GM12891 (cell line): ENCODE results near the gene SLC15A5.

Source experiments
- DNase-seq: peaks from one replicate; pipeline ENCODE4 v3.0.0; 2011; ENCODE audit warnings: low spot score; ENCODE audit not compliant: insufficient read length
- FAIRE-seq: peaks from 2 replicates; lab custom pipeline; 2011; peaks lifted over from hg19 to GRCh38; lab: Jason Lieb, UNC
- PAX5 ChIP-seq: IDR thresholded peaks from 2 replicates; pipeline ENCODE4 v1.6.1; 2011; ENCODE audit warnings: low read length, moderate library complexity, mild to moderate bottlenecking; ENCODE audit not compliant: insufficient read depth, severe bottlenecking
- POLR2A ChIP-seq: IDR thresholded peaks from 2 replicates; pipeline ENCODE4 v1.6.1; 2011; ENCODE audit warnings: low read depth, low read length, control low read depth
- POLR2AphosphoS5 ChIP-seq: IDR thresholded peaks from 2 replicates; pipeline ENCODE4 v1.6.1; 2011; ENCODE audit warnings: low read depth, low read length, control low read depth
- POU2F2 ChIP-seq: IDR thresholded peaks from 2 replicates; pipeline ENCODE4 v1.6.1; 2011; ENCODE audit warnings: low read depth, mild to moderate bottlenecking, control low read depth, low read length, moderate library complexity
- SPI1 ChIP-seq: IDR thresholded peaks from 2 replicates; pipeline ENCODE4 v1.6.1; 2011; ENCODE audit warnings: low read depth, low read length, control low read depth
- TAF1 ChIP-seq: IDR thresholded peaks from 2 replicates; pipeline ENCODE4 v1.6.1; 2011; ENCODE audit warnings: low read depth, low read length, control low read depth

The SLC15A5 gene

GRCh38 chr12:16228067-16228466, 49.4 kb downstream of the SLC15A5 start:
- TF ChIP-seq TAF1 (no peak), POLR2AphosphoS5 (no peak), POU2F2 (no peak), PAX5 (no peak), SPI1 (no peak), POLR2A (no peak)
- DNase-seq = no peak
- no peak for FAIRE-seq

DNA sequence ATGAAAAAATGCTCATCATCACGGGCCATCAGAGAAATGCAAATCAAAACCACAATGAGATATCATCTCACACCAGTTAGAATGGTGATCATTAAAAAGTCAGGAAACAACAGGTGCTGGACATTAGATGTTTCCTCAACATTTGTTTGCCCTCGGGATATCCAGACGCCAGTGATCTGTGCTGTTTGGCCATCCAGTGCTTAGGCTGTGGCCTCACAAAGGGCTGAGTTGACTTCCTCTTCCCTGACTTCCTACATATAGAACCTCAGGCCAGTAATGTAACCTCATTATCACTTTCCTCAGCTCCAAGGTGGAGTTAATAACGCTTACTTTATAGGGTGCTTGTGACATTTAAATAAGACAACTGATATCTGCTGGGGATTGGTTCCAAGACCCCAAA, 51.8 kb downstream of the SLC15A5 start:
- TF ChIP-seq SPI1 = no peak
- TF ChIP-seq TAF1 = no peak
- TF ChIP-seq POU2F2 = no peak
- no peak for TF ChIP-seq PAX5
- no peak for TF ChIP-seq POLR2A
- TF ChIP-seq POLR2AphosphoS5 = no peak
- FAIRE-seq = no peak
- no peak for DNase-seq

DNA sequence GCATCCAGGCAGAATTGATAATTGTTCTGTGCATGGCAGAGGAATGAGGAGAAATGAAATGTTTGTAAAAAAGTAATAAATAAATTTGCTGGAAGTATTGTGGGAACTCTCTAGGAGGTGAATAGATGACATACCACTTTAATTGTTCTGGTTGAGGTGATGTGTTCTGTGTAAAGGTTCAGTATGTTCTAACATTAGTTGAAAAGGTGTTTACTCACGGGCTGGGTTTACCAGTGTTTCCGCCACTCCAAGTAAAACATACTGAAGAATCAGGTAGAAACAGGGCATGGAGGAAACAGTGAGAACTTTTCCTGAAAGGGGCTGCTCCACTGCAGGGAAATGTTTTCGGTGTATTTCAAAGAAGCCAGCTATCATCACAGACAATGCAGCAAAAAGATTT, 53.3 kb downstream of the SLC15A5 start:
- DNase-seq (no peak), FAIRE-seq (no peak)

GRCh38 chr12:16221776-16222175, 55.7 kb downstream of the SLC15A5 start:
- FAIRE-seq (no peak), DNase-seq (no peak)
- no peak for TF ChIP-seq TAF1
- no peak for TF ChIP-seq POLR2AphosphoS5
- TF ChIP-seq SPI1 = no peak
- no peak for TF ChIP-seq POU2F2
- no peak for TF ChIP-seq PAX5
- TF ChIP-seq POLR2A = no peak

More for the DNA sequence above, 53.3 kb downstream of the SLC15A5 start:
- no peak for TF ChIP-seq SPI1
- TF ChIP-seq POLR2AphosphoS5 = no peak
- no peak for TF ChIP-seq POLR2A
- TF ChIP-seq PAX5 = no peak
- no peak for TF ChIP-seq TAF1
- TF ChIP-seq POU2F2 = no peak

GRCh38 chr12:16220120-16220519, 57.4 kb downstream of the SLC15A5 start:
- no peak for DNase-seq
- no peak for FAIRE-seq
- TF ChIP-seq TAF1 (no peak), SPI1 (no peak), POLR2AphosphoS5 (no peak), POU2F2 (no peak), POLR2A (no peak), PAX5 (no peak)

GRCh38 chr12:16218934-16219751, 58.3 kb downstream of the SLC15A5 start:
- no peak for TF ChIP-seq TAF1
- TF ChIP-seq POLR2AphosphoS5 = no peak
- TF ChIP-seq POLR2A = no peak
- no peak for TF ChIP-seq PAX5
- no peak for TF ChIP-seq POU2F2
- no peak for TF ChIP-seq SPI1
- DNase-seq (no peak), FAIRE-seq (no peak)

DNA sequence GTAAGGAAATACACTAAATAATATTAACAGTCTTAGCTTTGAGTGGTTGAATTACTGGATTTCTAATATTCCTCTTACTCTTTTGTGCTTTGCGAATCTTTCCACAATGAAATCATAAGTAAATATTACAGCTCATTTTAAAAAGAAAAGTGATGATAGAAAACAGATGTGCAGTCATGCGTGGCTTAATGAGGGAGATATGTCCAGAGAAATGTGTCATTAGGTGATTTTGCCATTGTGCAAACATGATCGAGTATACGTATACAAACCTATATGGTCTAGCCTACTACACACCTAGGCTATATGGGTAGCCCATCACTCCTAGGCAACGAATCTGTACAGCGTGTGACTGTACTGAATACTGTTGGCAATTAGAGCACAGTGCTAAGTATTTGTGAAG, 59.3 kb downstream of the SLC15A5 start:
- TF ChIP-seq TAF1 (no peak), PAX5 (no peak), SPI1 (no peak), POU2F2 (no peak), POLR2A (no peak), POLR2AphosphoS5 (no peak)
- FAIRE-seq = no peak
- no peak for DNase-seq

DNA sequence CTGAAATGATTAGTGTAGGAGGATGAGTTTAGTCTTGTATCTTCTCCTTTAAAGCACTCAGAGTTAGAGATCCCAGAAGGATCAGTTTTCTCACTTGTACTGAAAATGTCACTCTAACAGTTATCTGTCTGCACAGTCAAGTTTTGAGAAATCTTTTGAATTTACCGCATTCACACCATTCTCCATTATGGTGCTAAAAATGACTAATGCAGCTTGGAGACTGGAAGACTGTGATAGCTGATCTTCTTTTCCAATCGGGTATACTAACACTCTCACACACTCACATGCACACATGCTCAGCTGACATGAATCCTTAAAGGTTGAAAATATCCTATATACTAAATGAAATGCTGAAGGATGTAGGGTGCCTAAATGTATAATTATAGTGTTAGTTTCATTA, 65.8 kb downstream of the SLC15A5 start:
- DNase-seq (no peak), FAIRE-seq (no peak)
- TF ChIP-seq SPI1 = no peak
- no peak for TF ChIP-seq POLR2AphosphoS5
- TF ChIP-seq POLR2A = no peak
- TF ChIP-seq PAX5 = no peak
- TF ChIP-seq TAF1 = no peak
- no peak for TF ChIP-seq POU2F2

- FAIRE-seq (peak; percentile 31), DNase-seq (peak; percentile 5)
- TF ChIP-seq PAX5 (no peak), SPI1 (peak; percentile 93), POLR2A (no peak), TAF1 (no peak)
These were observed 78.6 kb downstream of the SLC15A5 start for GRCh38 chr12:16198884-16199283.

DNA sequence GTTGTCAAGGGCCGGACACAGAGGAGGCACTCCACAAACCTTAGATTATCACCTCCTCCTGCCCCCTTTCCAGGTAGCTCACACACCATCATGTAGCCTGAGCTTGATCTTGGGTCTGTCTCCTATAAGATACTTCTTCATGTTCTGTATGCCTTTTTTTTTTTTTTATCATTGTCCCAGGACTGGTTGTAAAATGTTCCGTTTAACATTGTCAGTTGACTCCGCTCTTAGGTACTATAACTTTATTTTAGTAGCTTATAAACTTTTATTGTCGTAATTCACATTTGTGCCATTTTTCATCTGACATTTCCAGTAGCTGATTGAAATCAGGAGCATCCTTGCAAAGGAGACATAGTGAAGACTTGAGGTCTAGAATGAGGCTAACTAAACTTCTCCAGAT, 79.9 kb downstream of the SLC15A5 start:
- no peak for DNase-seq
- FAIRE-seq = no peak
- TF ChIP-seq TAF1 (no peak), POU2F2 (no peak), SPI1 (no peak), POLR2AphosphoS5 (no peak), POLR2A (no peak), PAX5 (no peak)
